GM13976 (cell line): ENCODE measurements around the gene ZNF205.

Experiments used
- DNase-seq: peaks from one replicate; pipeline ENCODE4 v3.0.0; 2012; ENCODE audit warnings: low spot score
- in situ Hi-C: fragments of 300-500 bp; cut with MboI; formaldehyde crosslinking; loops from one replicate; pipeline ENCODE4 v1.12.0; 2022; ENCODE audit warnings: low sequenced_read_pairs, mixed read lengths, inconsistent platforms; ENCODE audit not compliant: unreplicated experiment
- TF ChIP-seq, protein P1 (sequence below): IDR thresholded peaks from 2 replicates; pipeline ENCODE4 v1.5.1; 2012; ENCODE audit warnings: borderline replicate concordance, mild to moderate bottlenecking; ENCODE audit not compliant: insufficient read depth; ENCODE audit errors: extremely low read depth, missing control alignments, control extremely low read depth

The ZNF205 gene

DNA sequence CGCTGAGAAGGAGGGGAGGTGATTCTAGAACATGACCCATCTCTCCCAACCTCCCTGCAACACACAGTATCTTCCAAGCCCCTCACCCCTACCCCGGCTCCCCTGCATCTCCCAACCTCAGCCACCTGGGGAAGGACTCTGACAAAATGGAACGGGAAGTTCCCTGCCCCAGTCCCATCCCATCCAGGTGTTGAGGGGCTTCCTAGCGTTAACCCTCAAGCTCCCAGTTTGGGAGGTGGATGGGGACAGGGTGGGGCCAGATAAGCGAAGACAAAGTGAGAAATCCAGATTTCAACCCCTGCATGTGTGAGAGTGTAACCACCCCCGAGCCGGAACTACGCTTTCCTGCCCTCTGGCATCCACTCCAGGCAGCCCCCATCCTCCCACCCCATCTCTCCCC, 15.1 kb upstream of the ZNF205 start:
- TF ChIP-seq, protein P1, sequence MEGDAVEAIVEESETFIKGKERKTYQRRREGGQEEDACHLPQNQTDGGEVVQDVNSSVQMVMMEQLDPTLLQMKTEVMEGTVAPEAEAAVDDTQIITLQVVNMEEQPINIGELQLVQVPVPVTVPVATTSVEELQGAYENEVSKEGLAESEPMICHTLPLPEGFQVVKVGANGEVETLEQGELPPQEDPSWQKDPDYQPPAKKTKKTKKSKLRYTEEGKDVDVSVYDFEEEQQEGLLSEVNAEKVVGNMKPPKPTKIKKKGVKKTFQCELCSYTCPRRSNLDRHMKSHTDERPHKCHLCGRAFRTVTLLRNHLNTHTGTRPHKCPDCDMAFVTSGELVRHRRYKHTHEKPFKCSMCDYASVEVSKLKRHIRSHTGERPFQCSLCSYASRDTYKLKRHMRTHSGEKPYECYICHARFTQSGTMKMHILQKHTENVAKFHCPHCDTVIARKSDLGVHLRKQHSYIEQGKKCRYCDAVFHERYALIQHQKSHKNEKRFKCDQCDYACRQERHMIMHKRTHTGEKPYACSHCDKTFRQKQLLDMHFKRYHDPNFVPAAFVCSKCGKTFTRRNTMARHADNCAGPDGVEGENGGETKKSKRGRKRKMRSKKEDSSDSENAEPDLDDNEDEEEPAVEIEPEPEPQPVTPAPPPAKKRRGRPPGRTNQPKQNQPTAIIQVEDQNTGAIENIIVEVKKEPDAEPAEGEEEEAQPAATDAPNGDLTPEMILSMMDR, result no peak
- DNase-seq, result no peak
- in situ Hi-C loops, result no loop called here

DNA sequence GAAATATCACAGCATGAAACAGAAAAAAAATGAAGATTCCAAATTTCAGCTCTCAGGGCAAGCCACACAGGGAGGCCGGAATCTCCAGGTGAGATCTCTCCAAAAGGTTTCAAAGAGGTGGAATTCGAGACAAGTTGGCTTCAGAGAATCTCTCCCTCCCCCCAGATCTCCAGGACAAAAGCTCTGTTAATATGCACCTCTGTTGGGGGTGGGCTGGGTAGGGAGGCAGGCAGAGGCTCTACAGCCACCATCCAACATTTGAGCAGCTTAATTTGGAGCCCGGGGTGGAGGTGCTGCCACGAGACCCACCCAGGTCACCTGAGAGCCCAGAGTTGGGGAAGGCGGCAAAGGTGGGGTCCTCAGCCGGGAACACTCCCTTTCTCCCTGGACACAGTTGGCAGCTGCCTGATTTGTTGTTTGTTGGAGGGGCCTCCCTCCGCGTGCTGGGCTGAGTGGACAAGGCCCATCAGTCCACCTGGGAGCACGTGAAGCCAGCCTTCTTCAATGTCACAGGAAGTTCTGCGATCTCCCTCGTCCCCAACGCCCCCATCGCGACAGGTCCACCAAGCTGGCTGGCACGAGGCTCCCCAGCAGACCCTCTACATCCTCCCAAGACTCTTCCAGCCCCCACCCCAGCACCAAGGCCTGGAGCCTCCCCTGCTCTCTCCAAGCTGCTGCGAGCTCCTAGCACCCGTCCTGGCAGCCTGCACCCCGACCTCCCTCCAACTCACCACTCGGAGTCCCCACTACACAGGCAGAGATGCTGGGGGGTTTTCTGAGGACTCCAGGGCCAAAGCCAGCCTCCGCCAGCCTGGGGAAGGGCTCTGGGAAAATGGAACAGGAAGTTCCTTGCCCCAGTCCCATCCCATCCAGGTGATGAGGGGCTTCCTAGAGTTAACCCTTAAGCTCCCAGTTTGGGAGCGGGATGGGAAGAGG, 13.7 kb upstream of the ZNF205 start, which contains the start of gene ZSCAN10:
Gene ZSCAN10 (minus strand): TSS at position 836 of the 936 bp plus-strand sequence. CDS start 6,357 bp downstream, outside the sequence.
- TF ChIP-seq, protein P1, result no peak
- in situ Hi-C loops, result no loop called here
- no peak for DNase-seq

DNA sequence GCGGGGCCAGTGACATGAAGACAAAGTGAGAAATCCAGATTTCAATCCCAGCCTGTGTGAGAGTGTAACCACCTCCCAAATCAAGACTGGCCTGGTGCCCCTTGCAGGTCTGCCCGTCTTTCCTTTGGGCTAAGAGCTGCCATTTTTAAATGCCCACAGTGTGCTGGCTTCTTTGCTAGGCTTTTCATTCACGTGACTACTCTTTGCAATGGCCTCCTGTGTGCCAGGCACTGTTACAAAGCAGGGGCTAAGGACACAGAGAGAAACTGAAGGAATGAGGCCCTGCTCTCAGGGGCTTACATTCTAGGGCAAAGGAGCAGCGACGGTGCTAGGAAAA, 13.0 kb upstream of the ZNF205 start:
- DNase-seq, result no peak
- in situ Hi-C loops, result no loop called here
- TF ChIP-seq, protein P1, result no peak

DNA sequence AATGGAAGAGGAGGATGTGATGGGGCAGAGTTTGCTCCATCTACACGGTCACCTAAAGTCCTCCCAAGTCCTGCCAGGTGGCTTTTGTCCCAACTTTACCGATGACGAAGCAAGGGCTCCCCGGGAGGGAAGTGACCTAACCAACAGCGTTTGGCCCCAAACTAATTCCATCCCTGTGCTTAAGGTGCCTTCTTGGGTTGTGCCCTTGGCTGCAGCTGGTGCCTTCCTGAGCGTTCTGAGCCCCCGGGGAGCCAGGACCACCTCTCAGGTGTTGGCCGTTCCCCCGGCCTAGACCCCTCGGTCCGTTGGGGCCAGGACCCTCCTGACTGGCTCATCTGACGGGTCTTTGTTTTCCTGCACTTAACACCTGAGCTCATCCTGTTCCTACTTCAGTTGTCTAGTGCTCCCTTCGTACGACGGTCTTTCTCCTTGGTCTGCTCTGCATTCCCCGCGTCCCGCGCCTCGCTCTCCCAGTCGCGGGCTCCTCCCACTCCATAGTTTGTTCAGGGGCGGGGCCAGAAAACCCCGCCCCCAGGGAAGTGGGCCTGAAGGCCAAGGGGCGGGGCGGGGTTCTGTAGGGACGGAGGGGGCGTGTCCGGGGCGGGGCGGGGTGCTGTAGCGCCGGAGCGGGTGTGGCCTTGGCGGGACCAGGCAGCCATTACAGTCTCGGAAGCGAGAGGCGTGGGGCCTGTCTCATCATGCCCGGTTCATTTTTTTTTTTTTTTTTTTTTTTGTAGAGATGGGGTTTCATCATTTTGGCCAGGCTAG, 12.5 kb upstream of the ZNF205 start:
- peak; percentile 99 for DNase-seq
- TF ChIP-seq, protein P1, result no peak
- in situ Hi-C loops, result no loop called here

DNA sequence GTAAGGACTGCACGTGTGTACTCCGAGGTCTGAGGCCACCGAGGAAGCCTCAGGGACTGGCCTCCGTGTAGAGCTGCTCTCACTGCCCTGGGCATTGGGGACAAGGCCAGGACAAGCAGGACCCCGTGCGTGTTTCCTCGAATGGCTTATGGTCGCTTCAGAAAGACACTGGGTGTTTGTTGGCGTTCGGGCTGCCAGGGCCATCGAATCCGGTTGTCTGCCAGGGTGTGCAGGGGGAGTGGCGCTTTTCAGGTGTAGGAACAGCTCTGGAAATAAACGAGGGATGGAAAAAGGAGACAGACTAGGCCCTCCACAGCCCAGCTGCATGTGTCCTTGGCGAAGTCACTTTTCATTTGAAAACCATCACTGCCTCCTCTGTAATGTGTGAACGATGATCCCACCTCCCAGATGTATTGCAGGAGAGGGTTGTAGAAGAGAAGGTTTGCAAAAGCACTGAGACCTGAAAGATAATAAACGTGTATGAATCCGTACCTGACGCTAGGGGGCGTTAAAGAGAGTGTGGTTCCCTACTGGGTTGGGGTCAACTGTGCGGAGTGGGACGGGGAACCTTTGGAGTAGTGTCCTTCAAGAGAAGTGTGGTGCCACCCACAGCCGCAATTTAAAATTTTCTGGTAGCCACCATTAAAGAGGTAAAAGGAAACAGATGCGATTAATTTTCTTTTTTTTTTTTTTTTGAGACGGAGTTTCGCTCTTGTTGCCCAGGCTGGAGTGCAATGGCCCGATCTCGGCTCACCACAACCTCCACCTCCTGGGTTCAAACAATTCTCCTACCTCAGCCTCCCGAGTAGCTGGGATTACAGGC, 11.2 kb upstream of the ZNF205 start:
- in situ Hi-C loops, result no loop called here
- TF ChIP-seq, protein P1, result peak; percentile 56
- peak; percentile 68 for DNase-seq

DNA sequence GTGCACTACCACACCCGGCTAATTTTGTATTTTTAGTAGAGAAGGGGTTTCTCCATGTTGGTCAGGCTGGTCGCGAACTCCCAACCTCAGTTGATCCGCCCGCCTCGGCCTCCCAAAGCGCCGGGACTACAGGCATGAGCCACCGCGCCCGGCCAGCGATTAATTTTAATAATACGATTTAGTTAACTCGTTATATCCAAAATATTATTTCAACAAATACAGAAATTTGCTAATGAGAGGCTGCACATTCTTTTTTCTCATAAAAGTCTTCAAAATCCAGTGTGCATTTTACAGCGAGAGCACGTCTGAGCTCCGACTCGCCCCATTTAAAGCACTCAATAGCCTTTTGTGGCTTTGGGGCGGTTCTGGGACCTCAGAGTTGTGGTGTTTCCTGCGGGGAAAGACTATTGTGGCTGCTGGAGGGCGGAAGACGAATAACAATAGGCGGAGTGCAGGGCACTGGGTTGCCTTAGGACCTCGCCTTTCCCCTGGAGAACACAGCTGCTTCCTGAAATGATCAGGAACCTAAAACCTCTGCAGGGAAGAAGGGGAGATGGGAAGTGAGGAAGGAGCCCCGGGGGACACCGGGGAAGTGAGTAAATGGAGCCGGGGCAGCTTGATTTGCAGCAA, 10.4 kb upstream of the ZNF205 start:
- in situ Hi-C loops, result no loop called here
- TF ChIP-seq, protein P1, result no peak
- DNase-seq, result no peak
